H7 (cell line): ENCODE measurements around the gene RELB. TPM values are rescaled to one million over a fixed set of nuclear protein-coding genes. Genes with fewer than 3 reads are reported as not detected.
"Not testable (repeated sequence)": the region's sequence is repeated elsewhere in the genome, so short reads cannot be mapped to it uniquely, and the experiment has no call there.

Experiments used
- DNase-seq: peaks from one replicate; pipeline ENCODE4 v3.0.0; 2012
- H3K27me3 ChIP-seq: 2 replicates; pipeline ENCODE4 v1.6.0; 2011; ENCODE audit warnings: mild to moderate bottlenecking, low read length; ENCODE audit not compliant: control insufficient read depth, insufficient read depth
- H3K36me3 ChIP-seq: replicated peaks from 2 replicates; pipeline ENCODE4 v1.5.1; 2011; ENCODE audit warnings: low read length; ENCODE audit not compliant: control insufficient read depth, insufficient read depth
- H3K4me3 ChIP-seq: 2 replicates; pipeline ENCODE4 v1.5.1; 2011; ENCODE audit warnings: low read depth, mild to moderate bottlenecking, control low read depth, low read length, moderate library complexity; ENCODE audit not compliant: insufficient read depth
- total RNA-seq: library from RNA; depleted of rRNA; stranded (reverse); fragments of >200 nt; shearing (Covaris generic); gene quantifications from 2 replicates; pipeline ENCODE4 v1.2.3, GENCODE V29; 2014; rRNA removed

Gene RELB, protein sequence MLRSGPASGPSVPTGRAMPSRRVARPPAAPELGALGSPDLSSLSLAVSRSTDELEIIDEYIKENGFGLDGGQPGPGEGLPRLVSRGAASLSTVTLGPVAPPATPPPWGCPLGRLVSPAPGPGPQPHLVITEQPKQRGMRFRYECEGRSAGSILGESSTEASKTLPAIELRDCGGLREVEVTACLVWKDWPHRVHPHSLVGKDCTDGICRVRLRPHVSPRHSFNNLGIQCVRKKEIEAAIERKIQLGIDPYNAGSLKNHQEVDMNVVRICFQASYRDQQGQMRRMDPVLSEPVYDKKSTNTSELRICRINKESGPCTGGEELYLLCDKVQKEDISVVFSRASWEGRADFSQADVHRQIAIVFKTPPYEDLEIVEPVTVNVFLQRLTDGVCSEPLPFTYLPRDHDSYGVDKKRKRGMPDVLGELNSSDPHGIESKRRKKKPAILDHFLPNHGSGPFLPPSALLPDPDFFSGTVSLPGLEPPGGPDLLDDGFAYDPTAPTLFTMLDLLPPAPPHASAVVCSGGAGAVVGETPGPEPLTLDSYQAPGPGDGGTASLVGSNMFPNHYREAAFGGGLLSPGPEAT
- total RNA-seq, result 2.7 and 4.1 TPM in 2 replicates

DNA sequence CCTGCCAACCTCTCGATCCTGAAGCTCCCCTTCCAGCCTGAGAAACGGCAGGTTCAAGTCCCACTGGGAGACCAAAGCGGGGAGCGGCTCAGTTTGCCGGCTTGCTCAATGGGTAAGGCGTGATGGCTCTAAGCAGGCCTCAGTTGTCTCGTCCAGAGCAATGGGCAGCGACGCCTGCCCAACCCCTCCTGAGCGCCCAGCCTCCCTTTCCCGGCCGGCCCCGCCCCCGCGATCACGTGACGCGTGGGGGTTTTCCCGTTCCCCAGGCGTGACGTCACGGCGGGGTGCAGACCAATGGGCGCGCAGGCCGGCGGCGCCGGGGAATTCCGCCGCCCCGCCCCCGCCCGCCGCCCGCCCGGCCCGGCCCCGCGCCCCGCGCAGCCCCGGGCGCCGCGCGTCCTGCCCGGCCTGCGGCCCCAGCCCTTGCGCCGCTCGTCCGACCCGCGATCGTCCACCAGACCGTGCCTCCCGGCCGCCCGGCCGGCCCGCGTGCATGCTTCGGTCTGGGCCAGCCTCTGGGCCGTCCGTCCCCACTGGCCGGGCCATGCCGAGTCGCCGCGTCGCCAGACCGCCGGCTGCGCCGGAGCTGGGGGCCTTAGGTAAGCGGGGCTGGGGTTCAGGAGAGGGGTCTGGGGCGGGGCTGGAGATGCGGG, at the start of gene RELB:
TSS of gene RELB (plus strand) at position 378 of the 653 bp plus-strand sequence. CDS start at position 494, 116 bp downstream.
- no peaks in the 10 kb centered on the region; the same call in 1 of the 2 replicates for H3K27me3 ChIP-seq
- peak within 1 kb of the TSS; percentile 67 for H3K4me3 ChIP-seq
- no peaks in the 10 kb centered on the region for H3K36me3 ChIP-seq
- peak; percentile 100 for DNase-seq

DNA sequence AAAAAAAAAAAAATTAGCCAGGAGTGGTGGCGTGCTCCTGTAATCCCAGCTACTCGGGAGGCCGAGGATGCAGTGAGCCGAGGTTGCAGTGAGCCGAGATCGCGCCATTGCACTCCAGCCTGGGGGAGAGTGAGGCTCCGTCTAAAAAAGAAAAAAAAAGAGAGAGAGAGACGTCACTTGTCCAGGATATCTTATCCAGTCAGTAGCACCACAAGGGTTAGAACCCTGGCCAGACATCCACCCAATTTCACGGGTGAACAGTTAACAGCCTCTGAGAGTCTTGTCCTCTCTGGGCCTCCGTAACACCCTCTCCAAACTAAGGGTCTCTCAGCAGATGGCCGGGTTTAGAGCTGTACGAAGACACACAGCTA, 47.0 kb upstream of the RELB start:
- H3K36me3 ChIP-seq, result no peaks in the 10 kb centered on the region; the same call in 1 of the 2 replicates
- H3K27me3 ChIP-seq, result no peaks in the 10 kb centered on the region
- peak overlapping the region; percentile 98 for H3K4me3 ChIP-seq
- DNase-seq, result no peak

- H3K36me3 ChIP-seq, result no peaks in the 10 kb centered on the region; the same call in none of the 2 replicates
- no peaks in the 10 kb centered on the region for H3K27me3 ChIP-seq
- peak within 1 kb of the TSS; percentile 98 for H3K4me3 ChIP-seq
- peak; percentile 99 for DNase-seq
Observed at GRCh38 chr19:44954649-44955504, 46.4 kb upstream of the RELB start, which contains the start of gene CLPTM1. Gene CLPTM1, plus strand, starts transcription at chr19:44955380. Its CDS starts 16 bp downstream, at chr19:44955396.

GRCh38 chr19:44955505-44956439, 45.5 kb upstream of the RELB start:
- no peak for DNase-seq
- Histone ChIP-seq H3K27me3 (no peaks in the 10 kb centered on the region), H3K36me3 (peaks cover 3% of the 10 kb centered on the region), H3K4me3 (peak overlapping the region; percentile 98)

DNA sequence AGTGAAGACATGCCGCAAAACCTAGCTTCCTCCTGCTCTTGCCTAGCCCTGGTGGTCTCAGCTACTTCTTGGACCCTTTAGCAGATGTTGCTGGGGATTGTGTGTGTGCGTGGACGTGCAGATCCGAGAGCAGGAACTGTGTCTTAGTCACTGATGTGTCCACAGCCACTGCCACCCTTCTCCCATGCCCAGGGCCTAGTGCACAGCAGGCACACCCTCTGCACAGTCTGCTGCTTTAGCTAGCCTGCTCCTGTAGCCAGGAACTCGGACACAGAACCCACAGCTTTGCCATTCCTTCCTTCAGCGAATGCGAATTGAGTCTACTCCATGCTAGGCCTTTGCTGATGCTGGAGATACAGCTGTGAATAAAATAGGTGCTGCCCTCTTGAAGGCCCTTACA, 43.7 kb upstream of the RELB start:
- Histone ChIP-seq H3K27me3 (no peaks in the 10 kb centered on the region), H3K4me3 (no peak overlapping the region), H3K36me3 (peaks cover 5% of the 10 kb centered on the region)
- no peak for DNase-seq

DNA sequence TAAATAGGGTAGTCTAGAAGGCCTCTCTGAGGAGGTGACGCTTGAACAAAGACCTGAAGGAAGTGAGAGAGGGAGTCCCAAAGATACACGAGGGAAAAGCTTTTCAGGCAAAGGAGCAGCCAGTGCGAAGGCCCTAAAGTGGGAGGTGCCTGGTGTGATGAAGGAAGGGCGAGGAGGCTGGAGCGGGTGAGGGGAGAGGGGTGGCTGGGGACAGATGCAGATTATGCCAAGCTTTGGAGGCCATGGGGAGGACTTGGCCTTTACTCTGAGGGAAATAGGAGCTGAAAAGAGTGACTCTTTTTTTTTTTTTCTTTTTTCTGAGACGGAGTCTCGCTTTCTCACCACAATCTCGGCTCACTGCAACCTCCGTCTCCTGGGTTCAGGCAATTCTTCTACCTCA, 43.2 kb upstream of the RELB start:
- Histone ChIP-seq H3K27me3 (no peaks in the 10 kb centered on the region), H3K36me3 (peaks cover 5% of the 10 kb centered on the region), H3K4me3 (no peak overlapping the region)
- DNase-seq, result no peak

DNA sequence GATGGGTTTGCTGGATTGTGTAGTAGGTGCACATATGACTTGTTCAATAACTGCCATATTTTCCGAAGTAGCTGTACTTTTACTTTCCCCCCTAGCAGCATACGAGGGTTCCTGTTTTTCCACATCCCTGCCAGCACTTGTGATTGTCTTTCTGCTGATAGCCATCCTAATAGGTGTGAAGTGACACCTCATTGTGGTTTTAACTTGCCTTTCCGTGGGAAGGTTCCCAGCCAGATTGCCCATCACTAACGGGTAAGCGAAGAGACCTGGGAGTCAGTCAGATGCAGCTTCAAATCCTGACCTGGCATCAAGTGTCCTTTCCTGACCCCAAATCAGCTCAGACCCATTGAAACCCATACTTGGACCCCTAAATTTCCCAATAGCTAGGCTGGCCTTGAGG, 41.6 kb upstream of the RELB start:
- no peak for DNase-seq

GRCh38 chr19:44960906-44961728, 40.1 kb upstream of the RELB start:
- DNase-seq, result no peak
- Histone ChIP-seq H3K36me3 (peaks cover 7% of the 10 kb centered on the region), H3K4me3 (no peak overlapping the region), H3K27me3 (no peaks in the 10 kb centered on the region)

More for the DNA sequence above, 41.6 kb upstream of the RELB start:
- no peaks in the 10 kb centered on the region for H3K27me3 ChIP-seq
- H3K36me3 ChIP-seq, result peaks cover 7% of the 10 kb centered on the region
- H3K4me3 ChIP-seq, result no peak overlapping the region

DNA sequence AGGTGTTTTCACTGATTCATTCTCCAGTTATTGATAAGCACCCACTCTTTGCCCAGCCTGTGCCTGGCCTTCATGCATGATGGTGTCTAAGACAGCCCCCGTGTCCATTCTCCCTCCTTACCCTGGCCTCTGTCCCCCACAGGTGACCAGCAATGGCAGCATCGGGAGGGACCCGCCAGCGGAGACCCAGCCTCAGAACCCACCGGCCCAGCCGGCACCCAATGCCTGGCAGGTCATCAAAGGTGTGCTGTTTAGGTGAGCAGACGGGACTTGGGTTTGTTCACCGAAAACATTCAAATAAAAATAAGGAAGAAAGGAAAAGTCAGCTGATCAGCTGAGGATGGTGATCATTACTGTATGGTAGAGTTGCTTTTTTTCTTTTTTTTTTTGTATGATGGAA, 39.4 kb upstream of the RELB start:
- no peak for DNase-seq
- Histone ChIP-seq H3K36me3 (peaks cover 7% of the 10 kb centered on the region), H3K4me3 (no peak overlapping the region), H3K27me3 (no peaks in the 10 kb centered on the region)

DNA sequence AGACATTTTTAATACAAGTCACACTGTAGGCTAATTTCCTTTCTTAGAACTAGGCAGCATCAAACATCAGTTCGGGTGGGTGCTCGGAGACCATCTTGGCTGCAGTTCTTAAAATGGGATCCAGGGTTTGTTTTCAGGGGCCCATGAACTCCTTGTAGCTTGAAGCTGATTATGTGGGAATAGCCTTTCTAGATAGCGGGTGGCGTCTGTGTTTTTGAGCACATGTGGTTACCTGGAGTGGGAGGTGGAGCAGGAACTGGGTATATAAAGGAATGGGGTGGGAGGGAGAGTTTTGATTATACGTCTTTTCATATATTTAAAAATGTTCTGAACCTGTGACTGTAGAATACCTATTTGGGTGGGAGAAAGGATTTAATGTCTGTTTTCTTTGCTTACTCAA, 33.1 kb upstream of the RELB start:
- Histone ChIP-seq H3K36me3 (peaks cover 2% of the 10 kb centered on the region), H3K4me3 (no peak overlapping the region), H3K27me3 (no peaks in the 10 kb centered on the region)
- no peak for DNase-seq

- no peak for DNase-seq
- H3K4me3 ChIP-seq, result no peak overlapping the region
- H3K36me3 ChIP-seq, result peaks cover 3% of the 10 kb centered on the region
- no peaks in the 10 kb centered on the region for H3K27me3 ChIP-seq
Observed at GRCh38 chr19:44968670-44969069, 32.6 kb upstream of the RELB start.

DNA sequence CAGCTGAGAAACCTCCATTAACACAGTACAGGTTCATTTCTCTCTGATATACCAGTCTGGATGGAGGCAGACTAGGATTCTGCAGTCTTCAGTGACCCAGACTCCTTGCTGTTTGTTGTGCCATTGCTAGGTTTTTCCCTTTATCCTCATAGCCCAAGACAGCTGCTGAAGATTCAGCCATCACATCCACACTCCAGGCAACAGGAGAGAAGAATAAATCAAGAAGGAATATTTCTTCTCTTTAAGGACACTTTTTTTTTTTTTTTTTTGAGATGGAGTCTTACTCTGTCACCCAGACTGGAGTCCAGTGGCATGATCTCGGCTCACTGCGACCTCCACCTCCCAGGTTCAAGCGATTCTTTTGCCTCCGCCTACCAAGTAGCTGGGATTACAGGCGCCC, 31.8 kb upstream of the RELB start:
- peaks cover 6% of the 10 kb centered on the region for H3K36me3 ChIP-seq

DNA sequence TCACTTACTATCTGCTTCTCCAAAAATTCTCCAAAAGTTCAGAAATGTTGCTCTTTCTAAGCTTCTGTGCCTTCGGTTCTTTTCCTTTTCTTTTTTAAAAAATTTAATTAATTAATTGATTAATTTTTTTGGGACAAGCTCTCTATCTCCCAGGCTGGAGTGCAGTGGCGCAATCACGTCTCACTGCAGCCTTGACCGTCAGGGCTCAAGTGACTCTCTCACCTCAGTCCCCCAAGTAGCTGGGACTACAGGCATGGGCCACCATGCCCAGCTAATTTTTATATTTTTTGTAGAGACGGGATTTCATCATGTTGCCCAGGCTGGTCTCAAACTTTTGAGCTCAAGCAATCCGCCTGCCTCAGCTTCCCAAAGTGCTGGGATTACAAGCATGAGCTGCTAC, 29.8 kb upstream of the RELB start:
- peaks cover 16% of the 10 kb centered on the region for H3K36me3 ChIP-seq
- H3K4me3 ChIP-seq, DNase-seq, H3K27me3 ChIP-seq: not testable (repeated sequence)

More for the DNA sequence above, 31.8 kb upstream of the RELB start:
- no peak for DNase-seq
- Histone ChIP-seq H3K27me3 (no peaks in the 10 kb centered on the region), H3K4me3 (no peak overlapping the region)
